GM18526 (cell line): ENCODE data around the gene TRERF1.

Source experiments
- POLR2A ChIP-seq: IDR thresholded peaks from 3 replicates; pipeline ENCODE4 v1.6.1; 2011; ENCODE audit not compliant: insufficient read length; ENCODE audit errors: extremely low read depth

TRERF1 gene

GRCh38 chr6:42321976-42322375 lies 129.8 kb downstream of the TRERF1 start:
- no peak for TF ChIP-seq POLR2A

GRCh38 chr6:42320762-42321161 lies 131.0 kb downstream of the TRERF1 start:
- TF ChIP-seq POLR2A = no peak

GRCh38 chr6:42318480-42318879 lies 133.2 kb downstream of the TRERF1 start:
- no peak for TF ChIP-seq POLR2A

DNA sequence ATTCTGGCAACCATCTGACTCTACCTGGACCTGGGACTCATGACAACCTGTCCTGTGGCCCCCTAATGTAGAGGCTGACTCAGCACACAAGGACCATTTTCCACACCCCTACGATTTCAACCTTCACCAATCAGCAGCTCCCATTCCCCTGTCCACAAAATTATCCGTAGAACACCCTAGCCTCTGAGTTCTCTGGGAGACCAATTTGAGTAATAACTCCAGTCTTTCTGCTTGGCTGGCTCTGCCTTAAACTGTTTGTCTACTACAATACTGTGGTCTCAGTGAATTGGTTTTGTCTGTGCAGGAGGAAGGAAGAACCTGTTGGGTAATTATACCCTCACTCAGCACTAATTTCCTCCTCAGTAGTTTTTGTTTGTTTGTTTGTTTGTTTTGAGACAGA lies 134.7 kb downstream of the TRERF1 start:
- no peak for TF ChIP-seq POLR2A

DNA sequence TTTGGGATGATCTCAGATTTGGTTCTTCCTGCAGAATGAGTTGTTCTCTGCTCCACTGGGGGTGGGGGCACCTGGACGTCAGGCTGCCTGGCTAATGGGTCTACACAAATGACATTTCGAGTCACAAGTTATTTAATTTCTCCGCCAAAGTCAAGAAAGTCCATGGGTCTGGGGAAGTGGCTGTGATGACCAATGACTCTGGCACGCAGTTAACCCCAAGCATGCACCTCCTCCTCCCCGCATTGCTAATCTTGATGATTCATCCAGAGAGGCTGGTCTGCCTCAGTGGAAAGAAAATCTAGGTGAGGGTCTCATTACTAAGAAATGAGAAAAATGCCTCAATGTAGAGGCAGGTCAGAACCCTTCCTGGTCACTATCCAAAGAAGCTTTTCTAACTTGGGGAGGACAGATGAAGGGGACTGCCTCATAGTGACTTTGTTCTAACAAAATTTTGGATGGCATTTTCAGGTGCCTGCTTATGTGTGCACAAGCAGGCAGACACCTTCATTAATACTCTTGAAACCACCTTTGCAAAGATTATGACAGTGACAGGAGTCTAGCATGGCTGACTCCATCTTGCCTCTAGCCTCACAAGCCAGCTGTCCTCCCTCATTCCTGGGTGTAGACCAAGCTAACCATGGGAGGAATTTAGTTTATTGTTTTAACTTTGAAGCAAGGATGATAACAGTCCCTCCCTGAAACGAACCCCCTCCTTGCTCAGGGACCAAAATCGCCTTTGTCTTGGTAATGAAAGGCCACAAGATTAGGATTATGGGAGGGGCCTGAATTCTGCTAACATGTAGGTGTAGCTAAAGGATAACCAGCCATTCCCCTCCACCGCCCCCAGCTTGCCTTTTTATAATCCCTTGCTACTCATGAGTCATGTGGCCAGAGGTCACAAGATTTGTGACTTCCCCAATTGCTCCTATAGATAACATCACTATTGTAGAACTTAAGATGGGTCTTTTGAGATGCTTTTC lies 135.4 kb downstream of the TRERF1 start:
- no peak for TF ChIP-seq POLR2A

GRCh38 chr6:42315259-42315990 lies 136.3 kb downstream of the TRERF1 start:
- no peak for TF ChIP-seq POLR2A

GRCh38 chr6:42314571-42315258 lies 137.0 kb downstream of the TRERF1 start:
- TF ChIP-seq POLR2A = no peak

DNA sequence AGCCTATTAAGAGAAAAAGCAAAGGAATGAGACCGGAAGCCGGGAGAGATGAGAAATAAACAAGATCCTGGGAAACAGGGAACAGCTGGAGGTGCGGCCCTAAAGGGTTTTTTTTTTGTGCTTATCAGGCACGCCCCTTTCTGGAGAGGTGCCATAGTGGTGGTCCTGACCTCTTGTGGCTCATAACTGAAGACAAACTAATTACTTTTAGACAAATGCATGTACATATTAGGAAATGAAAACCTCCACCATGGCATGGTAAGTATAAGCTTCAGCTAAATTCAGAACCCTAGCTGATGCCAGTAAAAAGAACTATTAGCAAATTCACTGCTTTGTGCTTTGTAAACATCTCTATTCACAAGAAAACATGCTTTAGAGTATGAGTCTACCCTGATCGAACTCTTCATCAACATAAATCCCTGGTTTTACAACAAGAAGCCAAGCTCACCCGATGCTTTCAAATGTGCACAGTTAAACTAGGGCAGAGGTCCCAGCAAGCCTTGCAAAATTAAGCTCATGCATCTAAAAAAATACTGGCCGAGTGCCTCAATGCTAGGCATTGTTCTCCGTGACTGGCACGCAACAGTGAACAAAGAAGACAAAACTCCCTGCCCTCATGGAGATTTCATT lies 137.7 kb downstream of the TRERF1 start:
- no peak for TF ChIP-seq POLR2A

- TF ChIP-seq POLR2A = no peak
These were observed 138.7 kb downstream of the TRERF1 start for GRCh38 chr6:42313038-42313437.

GRCh38 chr6:42307141-42307470 lies 144.6 kb downstream of the TRERF1 start:
- TF ChIP-seq POLR2A = no peak

- TF ChIP-seq POLR2A = no peak
These were observed 145.1 kb downstream of the TRERF1 start for GRCh38 chr6:42306439-42307140.

DNA sequence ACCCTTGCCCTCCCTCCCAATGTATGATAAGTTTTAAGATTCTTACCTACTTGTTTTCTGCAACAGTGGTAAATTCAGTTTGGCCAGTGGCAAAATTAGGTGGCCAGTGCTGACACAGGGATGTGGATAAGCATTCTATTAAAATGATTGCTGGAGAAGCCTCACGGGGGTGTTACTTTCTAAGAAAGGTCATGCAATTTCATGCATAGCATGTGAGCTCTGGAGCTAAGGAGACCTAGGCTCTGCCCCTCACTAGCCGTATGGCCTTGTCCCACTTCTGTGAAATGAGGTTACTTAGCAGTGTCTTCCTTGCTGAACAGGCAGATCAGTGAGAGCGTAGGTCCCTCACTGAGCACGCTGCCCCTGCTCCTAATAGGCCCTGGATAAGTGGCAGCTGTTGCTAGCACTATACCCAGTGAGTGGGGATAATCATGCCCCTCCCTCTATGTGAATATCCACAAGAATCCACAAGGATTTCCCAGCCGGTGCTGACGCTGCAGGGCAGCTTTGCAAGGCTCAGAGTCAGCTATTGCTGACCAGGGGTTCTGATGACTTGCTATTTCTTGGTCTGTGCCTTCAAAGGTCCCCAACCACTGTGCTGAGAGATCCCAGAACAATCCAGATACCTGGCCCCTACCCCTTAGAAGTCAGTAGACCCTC lies 147.5 kb downstream of the TRERF1 start:
- TF ChIP-seq POLR2A = no peak

- no peak for TF ChIP-seq POLR2A
These were observed 149.3 kb downstream of the TRERF1 start for GRCh38 chr6:42302411-42302810.

- TF ChIP-seq POLR2A = no peak
These were observed 149.7 kb downstream of the TRERF1 start for GRCh38 chr6:42301986-42302385.
